Mononuclear cell (primary cell): ENCODE measurements around the gene GSDME. TPM values are rescaled to one million over a fixed set of nuclear protein-coding genes. Genes with fewer than 3 reads are reported as not detected.
"Not testable (repeated sequence)": the region's sequence is repeated elsewhere in the genome, so short reads cannot be mapped to it uniquely, and the experiment has no call there.

Experiments
- H3K27me3 ChIP-seq: 2 replicates; pipeline ENCODE4 v1.6.0; 2011; ENCODE audit warnings: low read length, control low read depth; ENCODE audit not compliant: insufficient read depth
- H3K4me1 ChIP-seq: 2 replicates; pipeline ENCODE4 v1.5.1; 2011; ENCODE audit warnings: mild to moderate bottlenecking, low read length, control low read depth; ENCODE audit not compliant: insufficient read depth
- H3K4me3 ChIP-seq: 2 replicates; pipeline ENCODE4 v1.5.1; 2011; ENCODE audit warnings: mild to moderate bottlenecking, low read length, moderate library complexity
- H3K9me3 ChIP-seq: 2 replicates; pipeline ENCODE4 v1.5.1; 2011; ENCODE audit warnings: low read depth, mild to moderate bottlenecking, control low read depth, low read length
- total RNA-seq: library from RNA; depleted of rRNA; stranded (reverse); fragments of >200 nt; gene quantifications from one replicate; pipeline ENCODE4 v1.2.3, GENCODE V29; 2012

The GSDME gene
- total RNA-seq, 1 donor = 0.84 TPM

GRCh38 chr7:24739306-24739705, 18.0 kb downstream of the GSDME start:
- Histone ChIP-seq H3K9me3 (peaks cover 18% of the 10 kb centered on the region), H3K4me1 (no peaks in the 10 kb centered on the region), H3K27me3 (no peaks in the 10 kb centered on the region), H3K4me3 (no peak overlapping the region)

- no peak overlapping the region for H3K4me3 ChIP-seq
- H3K9me3 ChIP-seq = peaks cover 18% of the 10 kb centered on the region
- H3K27me3 ChIP-seq = no peaks in the 10 kb centered on the region
- no peaks in the 10 kb centered on the region for H3K4me1 ChIP-seq
These were observed 18.7 kb downstream of the GSDME start for GRCh38 chr7:24738577-24738976.

- Histone ChIP-seq H3K27me3 (no peaks in the 10 kb centered on the region), H3K9me3 (peaks cover 18% of the 10 kb centered on the region), H3K4me1 (no peaks in the 10 kb centered on the region), H3K4me3 (no peak overlapping the region)
These were observed 20.0 kb downstream of the GSDME start for GRCh38 chr7:24737281-24737680.

GRCh38 chr7:24735594-24735993, 21.7 kb downstream of the GSDME start:
- H3K27me3 ChIP-seq, H3K4me1 ChIP-seq, H3K4me3 ChIP-seq: not testable (repeated sequence)
- peaks cover 18% of the 10 kb centered on the region for H3K9me3 ChIP-seq

- H3K27me3 ChIP-seq = no peaks in the 10 kb centered on the region
These were observed 23.0 kb downstream of the GSDME start for GRCh38 chr7:24734306-24734705.

GRCh38 chr7:24733414-24734060, 23.7 kb downstream of the GSDME start:
- Histone ChIP-seq H3K9me3 (peaks cover 15% of the 10 kb centered on the region), H3K4me1 (no peaks in the 10 kb centered on the region), H3K4me3 (no peak overlapping the region), H3K27me3 (no peaks in the 10 kb centered on the region)

More at GRCh38 chr7:24734306-24734705, 23.0 kb downstream of the GSDME start:
- Histone ChIP-seq H3K4me1 (no peaks in the 10 kb centered on the region), H3K9me3 (peaks cover 18% of the 10 kb centered on the region), H3K4me3 (no peak overlapping the region)

GRCh38 chr7:24732646-24733413, 24.4 kb downstream of the GSDME start:
- no peaks in the 10 kb centered on the region for H3K27me3 ChIP-seq
- H3K4me1 ChIP-seq = no peaks in the 10 kb centered on the region
- peaks cover 9% of the 10 kb centered on the region for H3K9me3 ChIP-seq
- H3K4me3 ChIP-seq = no peak overlapping the region

- H3K27me3 ChIP-seq = no peaks in the 10 kb centered on the region
- peaks cover 5% of the 10 kb centered on the region for H3K4me1 ChIP-seq
- H3K9me3 ChIP-seq = peaks cover under 1% of the 10 kb centered on the region
- H3K4me3 ChIP-seq = no peak overlapping the region
These were observed 26.0 kb downstream of the GSDME start for GRCh38 chr7:24731313-24731712.

- H3K9me3 ChIP-seq = no peaks in the 10 kb centered on the region
- no peaks in the 10 kb centered on the region for H3K27me3 ChIP-seq
- H3K4me3 ChIP-seq = no peak overlapping the region
- H3K4me1 ChIP-seq = peaks cover 5% of the 10 kb centered on the region
These were observed 27.3 kb downstream of the GSDME start for GRCh38 chr7:24730018-24730369.

GRCh38 chr7:24729365-24730017, 27.8 kb downstream of the GSDME start:
- Histone ChIP-seq H3K4me3 (no peak overlapping the region), H3K27me3 (no peaks in the 10 kb centered on the region), H3K4me1 (peaks cover 5% of the 10 kb centered on the region), H3K9me3 (no peaks in the 10 kb centered on the region)

- H3K27me3 ChIP-seq = no peaks in the 10 kb centered on the region
These were observed 28.5 kb downstream of the GSDME start for GRCh38 chr7:24728503-24729364.

GRCh38 chr7:24728121-24728500, 29.2 kb downstream of the GSDME start:
- H3K4me3 ChIP-seq = no peak overlapping the region
- no peaks in the 10 kb centered on the region for H3K27me3 ChIP-seq
- no peaks in the 10 kb centered on the region for H3K9me3 ChIP-seq
- H3K4me1 ChIP-seq = peaks cover 5% of the 10 kb centered on the region

More at GRCh38 chr7:24728503-24729364, 28.5 kb downstream of the GSDME start:
- Histone ChIP-seq H3K4me1 (peaks cover 5% of the 10 kb centered on the region), H3K4me3 (no peak overlapping the region), H3K9me3 (no peaks in the 10 kb centered on the region)

- no peaks in the 10 kb centered on the region for H3K27me3 ChIP-seq
- H3K4me1 ChIP-seq = peaks cover 5% of the 10 kb centered on the region
- H3K4me3 ChIP-seq = no peak overlapping the region
- no peaks in the 10 kb centered on the region for H3K9me3 ChIP-seq
These were observed 29.8 kb downstream of the GSDME start for GRCh38 chr7:24727154-24728120.
